Ammon's horn (tissue), 1 donor: ENCODE results near the gene MYOM3.

Experiments
- DNase-seq: peaks from one replicate; pipeline ENCODE4 v3.0.0-alpha.2; 2016; ENCODE audit warnings: low spot score

Gene MYOM3

DNA sequence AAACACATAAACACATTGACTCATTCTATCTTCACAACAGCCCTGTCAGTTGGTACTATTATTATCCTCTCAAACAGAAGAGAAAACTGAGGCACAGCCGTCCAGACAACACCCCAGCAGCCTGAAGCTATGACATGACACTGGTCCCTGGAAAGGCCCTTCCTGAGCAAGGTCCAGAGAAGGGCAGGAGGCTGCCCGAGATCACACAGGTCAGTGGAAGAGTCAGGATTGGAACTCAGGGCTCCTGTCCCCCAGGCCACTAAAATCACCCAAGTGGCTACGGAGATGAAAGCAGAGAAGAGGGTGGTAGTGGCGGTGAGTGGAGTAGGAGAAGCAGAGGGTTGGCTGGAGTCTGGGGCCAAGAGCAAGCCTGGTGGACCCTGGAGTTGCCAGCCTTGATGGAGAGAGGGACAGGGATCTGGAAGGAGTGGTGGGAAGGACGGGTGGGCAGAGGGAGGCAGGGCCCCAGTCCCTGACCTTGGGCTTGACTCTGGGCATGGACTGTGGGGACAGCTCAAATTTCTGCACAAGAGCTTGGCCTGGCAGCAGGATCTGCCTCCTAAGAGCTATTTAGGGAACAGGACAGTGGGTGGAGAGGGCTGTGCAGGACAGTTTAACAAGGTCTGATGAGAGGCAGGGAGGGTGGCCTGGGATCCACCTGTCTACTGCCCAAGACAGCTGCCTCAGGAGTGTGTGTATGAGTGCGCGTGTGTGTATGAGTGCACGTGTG is 15.8 kb downstream of the MYOM3 start:
- no peak for DNase-seq

DNA sequence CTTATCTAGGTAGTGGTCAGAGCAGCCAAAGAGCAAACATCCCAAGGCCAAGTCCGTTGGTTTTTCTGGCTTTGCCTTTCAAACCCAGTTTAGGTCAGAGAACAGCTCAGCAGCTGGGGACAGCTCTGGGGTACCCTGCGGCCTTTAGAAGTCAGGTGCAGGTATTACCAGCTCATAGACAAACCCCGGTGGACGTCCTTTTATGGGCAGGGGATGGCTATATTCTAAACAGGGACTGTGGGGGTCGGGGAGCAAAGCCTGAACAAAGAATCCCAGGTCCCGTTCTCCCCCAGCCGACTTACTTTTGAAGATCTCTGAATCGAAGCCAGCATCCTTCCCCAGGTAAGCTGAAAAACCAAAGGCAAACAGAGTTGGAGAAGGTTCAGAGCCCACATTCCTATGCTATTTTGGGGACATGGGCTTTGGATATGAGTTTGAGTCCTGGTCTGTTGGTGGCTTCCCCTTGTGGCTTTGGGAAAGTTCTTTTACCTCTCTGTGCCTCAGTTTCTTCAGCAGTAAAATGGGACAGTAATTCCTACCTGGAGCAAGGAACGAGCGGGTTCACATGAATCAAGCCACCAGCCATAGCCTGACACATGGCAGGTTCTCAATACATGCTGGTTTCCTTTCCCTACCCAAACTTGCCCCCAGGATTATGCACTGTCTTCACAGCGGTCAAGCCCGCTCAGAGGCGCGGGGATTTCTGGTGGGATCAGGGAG is 16.6 kb downstream of the MYOM3 start:
- DNase-seq = no peak

DNA sequence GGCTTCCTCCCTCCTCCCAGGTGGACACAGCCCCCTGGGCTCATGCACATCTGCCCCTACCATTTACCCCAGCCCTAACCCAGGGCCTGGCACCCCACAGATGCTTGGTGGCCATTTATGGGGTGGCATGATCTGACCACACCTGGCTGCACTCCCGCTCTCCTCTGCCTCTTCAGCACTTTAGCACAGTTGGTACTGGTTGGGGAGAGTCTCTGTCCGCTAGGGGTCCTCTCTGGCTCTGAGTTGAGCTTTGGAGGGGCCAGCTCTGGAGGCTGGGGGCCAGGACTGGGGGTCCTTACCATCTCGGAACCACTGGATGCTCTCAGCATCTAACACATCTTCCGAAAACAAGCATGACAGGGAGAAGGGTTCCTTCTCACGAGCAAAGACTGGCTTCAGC is 17.4 kb downstream of the MYOM3 start:
- no peak for DNase-seq

DNA sequence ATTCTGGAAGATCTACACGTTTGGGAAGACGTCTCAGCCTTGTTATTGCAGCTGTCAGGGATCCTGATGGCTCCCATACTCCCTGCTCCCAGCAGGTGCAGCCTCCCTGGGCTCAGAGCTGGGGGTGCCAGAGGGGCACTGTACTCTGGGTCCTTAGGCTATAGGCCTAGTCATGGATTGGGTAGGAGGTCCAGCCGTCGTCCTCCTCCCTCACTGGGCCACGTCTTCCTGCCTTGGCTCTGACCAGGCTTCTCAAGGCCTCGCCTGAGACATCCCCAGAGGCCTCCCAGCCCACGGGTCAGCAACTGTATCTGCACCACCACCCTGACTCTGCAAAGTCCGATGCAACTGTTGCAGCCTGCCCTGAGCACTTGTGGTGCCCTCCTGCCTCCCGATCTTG is 18.2 kb downstream of the MYOM3 start:
- no peak for DNase-seq

DNA sequence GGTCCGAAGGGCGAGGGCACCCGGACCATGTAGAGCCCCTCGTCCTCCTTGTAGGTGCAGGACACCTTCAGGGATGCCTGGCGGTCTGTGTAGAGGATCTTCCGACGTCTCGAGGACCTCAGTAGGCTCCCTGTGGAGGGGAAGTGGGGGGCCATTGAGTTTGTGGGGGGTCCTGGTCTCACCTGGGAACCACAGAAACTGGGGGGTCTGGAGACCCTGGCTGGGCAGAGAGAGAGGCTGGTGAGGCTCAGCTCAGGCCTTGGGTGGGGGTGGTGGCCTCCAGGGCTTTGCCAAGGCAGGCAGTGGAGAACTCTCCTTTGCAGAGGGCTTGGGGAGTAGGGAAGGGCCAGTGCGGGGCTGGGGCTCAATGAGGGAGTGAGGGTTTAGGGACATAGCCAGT is 19.0 kb downstream of the MYOM3 start:
- DNase-seq = no peak

DNA sequence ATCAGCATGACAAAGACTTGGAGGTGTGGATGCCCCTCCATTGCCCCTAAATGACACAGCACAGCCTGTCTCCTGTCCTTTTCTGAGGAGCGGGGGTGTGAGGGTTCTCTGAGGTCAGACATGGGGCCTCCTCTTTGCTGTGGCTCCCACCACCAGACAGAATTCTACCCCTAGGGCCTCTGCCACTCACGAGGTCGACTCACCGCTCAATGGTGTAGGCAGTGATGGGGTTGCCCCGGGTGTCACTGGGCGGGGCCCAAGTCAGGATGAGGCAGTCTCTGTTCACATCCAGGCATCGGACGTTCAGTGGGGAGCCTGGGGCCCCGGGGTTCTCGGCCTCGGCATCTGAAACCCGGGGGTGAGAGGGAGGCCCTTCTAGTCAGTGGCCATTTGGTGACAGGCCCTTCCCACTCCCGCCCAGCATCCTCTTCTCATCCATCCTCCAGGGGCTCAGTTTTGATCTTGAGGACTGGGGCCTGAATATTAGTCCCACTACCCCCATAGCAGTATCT is 19.9 kb downstream of the MYOM3 start:
- DNase-seq = no peak

DNA sequence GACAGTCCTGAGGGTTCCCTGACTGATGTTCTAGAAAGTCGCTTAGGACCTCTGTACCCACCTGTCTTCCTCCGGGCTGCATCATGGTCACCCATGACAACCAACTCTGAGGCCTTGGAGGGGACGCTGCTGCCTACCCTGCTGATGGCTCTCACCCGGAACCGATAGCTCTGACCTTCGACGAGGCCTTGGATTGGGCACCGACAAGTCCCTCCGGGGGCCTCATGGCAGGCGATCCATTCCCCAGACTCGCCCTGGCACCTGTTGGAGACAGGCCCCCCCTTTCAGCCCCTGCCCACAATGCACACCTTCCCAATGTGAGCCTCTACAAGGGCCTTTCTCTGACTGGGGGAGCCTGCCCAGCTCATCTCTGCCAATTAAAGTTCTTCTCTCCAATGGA is 21.2 kb downstream of the MYOM3 start:
- no peak for DNase-seq

DNA sequence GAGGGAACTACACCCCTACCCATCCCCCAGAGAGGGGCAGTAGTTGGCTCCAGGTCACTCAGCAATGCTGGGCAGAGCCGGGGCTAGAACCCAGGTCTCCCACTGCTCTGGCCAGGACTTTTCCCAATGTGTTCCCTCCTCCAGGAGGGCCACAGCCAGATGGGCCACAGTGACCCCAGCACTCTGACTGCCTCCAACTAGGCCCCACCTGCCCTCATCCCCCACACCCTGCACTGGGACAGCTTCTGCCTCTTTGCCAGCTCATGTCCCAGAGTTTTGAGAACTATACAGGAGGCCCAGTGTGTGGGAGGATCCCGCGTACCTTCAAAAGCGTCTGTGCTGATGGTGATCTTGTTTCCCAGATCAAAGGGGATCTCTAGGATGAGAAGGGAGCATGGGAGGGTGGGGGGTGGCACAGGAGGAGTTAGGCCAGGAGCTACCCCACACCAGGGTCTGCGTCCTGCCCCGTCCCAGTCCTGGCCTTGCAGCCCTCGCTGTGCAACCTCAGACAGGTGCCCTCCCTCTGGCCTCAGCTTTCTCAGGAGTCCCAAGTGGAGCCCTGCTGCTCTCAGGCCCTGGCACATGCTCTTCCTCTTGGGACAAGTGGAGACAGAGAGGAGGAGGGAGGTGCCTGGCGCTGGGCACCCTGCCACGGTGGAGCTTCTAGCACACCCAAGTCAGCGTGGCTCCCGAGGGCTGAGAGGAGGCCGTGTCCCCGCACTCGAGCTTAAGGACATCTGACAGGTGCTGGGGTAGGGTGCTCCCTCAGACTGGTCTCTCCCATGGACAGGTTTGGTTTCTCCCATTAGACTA is 22.0 kb downstream of the MYOM3 start:
- no peak for DNase-seq

DNA sequence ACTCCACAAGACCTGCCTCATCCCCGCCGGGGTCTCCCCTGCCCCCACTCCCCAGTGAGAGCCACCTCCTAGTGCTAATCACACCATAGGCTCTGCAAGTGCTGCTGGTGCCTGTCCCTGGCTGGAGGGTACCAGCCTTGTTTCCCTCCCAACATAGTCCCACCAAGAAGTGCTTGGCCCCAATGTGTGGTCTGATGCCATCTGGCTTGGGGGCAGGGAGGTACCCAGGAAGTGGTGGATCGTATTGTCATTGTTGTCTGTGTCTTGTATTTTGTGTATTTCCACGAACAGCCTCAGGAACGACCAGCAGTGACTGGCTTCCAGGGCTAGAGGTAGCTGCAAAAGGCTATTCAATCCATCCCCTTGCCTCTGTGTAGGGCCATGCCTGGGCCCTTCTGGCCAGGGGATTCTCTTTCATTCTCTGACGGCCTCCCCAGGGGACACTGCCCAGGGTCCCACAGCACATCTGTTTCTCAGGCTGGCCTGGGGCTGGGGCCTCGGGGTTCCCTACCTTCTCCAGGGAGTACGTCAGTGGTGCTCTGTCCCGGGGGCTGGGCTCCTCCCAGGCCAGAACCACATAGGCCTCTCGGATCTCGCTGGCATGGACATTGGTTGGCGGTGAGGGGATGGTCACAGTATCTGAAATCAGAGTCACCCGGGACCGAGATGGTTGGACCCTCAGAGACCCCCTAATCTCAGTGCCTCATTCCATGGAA is 22.8 kb downstream of the MYOM3 start:
- no peak for DNase-seq

DNA sequence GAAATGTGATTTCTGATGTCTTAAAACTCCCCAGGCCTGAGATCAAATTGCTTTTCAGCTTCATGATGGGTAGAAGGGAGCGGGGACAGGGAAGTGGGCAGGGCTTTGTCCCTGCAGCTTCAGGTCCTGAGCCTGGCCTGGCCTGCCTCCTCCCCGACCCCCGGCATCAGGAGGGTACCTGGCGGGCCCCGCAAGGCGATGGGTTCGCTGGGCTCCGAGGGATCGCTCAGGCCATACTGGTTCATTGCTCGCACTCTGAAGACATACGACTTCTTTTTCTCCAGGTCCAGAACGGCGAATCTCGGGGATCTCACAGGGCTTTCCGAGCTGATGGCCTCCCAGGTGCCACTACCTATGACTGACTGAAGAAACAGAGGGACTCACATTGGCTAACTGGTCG is 25.5 kb downstream of the MYOM3 start:
- DNase-seq = no peak

DNA sequence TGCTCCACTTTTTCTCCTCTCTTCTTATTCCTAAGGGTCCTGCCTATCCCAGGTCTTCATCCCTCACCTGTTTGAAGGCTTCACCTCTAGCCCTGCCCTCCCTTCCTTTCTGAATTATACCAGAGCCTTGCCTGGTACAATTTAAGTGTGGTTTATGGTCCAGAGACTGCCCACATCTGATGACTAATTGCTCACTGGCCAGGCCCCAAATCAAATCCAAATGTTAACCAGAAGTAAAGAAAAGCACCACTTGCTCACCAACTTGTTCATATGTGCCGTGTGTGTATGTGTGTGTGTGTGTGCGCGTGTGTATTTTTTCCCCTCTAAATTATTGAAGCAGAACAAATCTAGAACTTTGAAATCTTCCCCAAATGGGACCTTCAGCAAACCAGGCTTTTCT is 26.4 kb downstream of the MYOM3 start:
- DNase-seq = no peak

DNA sequence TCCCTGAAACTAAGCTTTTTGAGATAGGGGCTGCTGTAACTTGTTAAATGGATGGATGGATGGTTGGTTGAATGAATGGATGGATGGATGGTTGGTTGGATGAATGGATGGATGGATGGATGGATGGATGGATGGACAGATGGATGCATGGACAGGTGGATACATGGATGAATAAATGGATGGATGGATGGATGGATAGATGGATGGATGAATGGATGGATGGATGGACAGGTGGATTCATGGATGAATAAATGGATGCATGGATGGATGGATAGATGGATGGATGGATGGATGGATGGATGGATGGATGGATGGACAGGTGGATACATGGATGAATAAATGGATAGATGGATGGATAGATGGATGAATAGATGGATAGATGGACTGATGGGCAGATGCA is 26.9 kb downstream of the MYOM3 start:
- DNase-seq = no peak

DNA sequence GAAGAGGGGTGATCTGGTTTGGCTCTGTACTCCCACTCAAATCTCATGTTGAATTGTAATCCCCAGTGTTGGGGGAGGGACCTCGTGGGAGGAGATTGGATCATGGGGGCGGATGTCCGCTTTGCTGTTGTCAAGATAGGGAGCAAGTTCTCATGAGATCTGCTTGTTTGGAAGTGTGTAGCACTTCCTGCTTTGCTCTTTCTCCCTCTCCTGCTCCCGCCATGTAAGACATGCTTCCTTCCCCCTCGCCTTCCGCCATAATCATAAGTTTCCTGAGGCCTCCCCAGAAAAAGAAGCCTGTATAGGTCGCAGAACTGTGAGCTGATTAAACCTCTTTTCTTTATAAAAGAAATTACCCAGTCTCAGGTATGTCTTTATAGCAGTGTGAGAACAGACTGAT is 27.9 kb downstream of the MYOM3 start:
- DNase-seq = no peak

DNA sequence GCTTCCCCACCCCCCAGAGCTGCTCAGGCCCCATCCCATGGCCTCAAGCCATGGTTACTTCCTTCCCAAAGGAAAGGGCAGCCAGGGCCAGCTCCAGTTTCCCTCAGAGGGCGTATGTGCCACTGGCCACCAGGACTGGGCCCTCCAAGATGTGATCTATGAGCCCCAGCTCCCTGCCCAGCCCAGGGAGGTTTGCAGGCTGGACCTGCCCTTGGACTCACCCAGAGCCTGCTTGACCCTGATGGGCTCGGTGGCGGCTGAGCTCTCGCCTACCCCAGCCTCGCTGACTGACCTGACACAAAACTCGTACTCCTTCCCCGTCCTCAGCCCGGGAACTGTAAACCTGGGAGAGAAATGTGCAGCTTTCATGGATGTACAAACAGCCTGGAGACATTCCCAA is 29.6 kb downstream of the MYOM3 start:
- no peak for DNase-seq

DNA sequence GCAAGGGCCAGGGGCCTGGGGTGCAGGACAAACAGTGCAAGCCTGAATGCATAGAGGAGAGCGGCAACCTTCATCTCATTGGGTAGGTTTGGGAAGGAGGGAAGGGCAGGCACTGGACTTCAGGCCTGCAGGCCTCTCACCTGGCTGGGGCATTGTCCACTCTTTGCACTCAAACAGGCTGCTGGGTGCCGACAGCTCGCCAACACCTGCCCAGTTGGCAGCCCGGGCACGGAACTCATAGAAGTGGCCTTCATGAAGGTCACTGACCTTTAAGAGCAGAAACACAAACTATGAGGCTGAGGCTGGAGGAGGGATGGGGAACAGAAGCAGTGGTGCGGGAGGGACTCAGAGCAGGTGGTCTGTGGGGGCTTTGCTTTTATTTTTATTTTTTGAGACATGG is 30.7 kb downstream of the MYOM3 start:
- no peak for DNase-seq

DNA sequence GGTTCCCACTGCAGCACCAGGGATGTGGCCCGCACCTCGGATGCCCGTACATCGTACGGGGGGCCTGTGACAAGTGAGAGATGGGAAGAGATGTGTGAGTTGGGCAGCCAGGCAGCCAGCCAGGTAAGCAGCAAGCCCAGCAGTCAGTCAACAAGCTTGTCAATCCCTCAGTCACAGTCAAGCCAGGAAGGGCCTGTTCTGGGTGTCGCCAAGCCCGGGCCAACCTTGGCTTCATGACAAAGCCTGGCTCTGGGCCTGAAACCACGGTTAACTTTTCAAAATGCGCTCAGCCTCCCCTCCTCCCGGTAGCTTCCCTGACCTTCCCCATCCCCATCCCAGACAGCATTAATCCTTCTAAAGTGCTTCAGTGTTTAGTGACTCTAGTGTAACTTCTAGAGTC is 31.8 kb downstream of the MYOM3 start:
- DNase-seq = no peak

DNA sequence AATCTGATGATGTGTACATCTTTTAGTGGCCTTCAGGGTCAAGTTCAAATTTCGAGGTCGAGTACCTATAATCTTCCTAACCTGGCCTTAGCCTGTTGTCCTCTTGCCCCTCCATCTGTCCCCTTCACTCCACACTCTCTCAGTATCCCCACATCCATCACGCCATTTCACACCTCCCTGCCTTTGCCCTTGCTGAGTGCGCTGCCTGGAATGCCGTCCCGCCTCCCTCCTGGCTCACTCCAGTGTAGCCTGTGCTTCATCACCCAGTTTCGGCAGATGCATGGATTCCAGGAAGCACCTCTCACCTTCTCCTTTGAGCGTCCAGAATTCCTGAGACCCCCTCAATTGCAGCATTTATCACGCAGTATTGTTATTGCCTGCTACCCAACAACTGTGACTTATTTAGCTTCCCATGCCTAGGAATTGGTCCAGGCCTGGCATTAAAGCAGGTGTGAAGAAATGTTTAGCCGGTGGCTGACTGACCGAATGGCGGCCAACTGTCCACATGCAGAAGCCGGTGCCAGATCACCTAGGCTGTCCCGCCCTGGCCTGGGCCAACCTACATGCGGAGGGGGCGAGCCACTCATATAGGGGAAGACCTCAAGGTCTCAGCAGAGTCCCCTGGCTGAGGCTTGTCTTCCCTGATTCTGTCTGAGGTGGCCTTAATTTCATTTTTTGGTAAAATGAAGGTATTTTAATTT is 34.5 kb downstream of the MYOM3 start:
- DNase-seq = no peak

DNA sequence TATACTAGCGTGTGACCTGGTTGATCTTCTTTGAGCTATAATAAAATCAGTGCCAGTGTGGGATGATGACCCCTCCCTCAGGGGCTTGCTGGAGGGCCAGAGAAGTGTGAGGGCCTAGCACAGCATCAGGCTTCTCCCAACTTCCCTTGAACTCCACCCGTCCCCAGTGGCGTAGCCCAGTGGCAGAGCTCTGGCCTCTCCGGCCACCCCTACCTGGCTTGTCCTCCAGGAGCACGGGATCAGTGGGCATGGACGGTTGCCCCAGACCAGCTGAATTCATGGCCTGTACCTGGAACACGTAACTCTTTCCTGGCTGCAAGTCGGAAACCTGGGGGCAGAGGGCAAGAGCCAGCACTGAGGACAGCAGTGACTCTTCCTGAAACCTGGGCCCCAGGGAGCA is 36.0 kb downstream of the MYOM3 start:
- DNase-seq = no peak

DNA sequence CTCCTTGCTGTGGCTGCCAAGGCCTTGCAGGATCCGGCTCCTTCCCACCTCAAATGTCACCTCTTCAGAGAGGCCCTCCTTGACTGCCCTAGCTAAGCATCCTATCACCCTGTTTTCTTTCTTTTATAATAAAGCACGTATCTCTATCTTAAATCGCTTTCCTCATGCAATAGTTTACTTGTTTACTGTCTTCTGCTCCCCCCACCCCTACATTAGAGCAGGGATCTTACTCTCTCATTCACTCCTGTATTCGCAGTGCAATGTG is 36.4 kb downstream of the MYOM3 start:
- DNase-seq = no peak

DNA sequence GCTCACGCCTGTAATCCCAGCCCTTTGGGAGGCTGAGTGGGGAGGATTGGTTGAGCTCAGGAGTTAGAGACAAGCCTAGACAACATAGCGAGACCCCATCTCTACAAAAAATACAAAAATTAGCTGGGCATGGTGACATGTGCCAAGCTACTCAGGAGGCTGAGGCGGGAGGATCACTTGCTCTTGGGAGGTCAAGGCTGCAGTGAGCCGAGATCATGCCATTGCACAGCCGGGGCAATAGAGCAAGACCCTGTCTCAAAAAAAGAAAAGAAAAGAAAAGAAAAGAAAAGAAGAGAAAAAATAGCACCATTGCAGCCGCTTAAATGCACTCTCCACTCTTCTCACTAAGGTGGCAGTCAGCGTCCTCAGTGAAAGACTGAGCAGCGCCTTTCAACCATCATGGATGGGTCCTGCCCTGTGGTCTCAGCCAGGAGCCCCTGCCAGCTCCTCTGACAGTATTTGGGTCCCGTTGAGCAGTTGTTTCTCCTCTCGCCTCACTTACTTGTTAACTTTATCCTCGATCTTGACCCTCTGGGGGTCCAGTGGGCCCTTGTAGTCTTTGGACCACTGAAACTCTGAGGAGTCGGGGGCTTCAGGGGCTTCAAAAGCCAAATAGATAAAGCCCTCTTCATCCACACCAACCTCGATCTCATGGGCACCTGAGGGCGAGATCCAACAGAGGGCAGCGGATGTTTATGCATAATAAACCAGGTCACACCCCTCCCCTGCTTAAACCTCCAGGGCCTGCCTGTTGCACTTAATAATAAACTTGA is 36.9 kb downstream of the MYOM3 start:
- DNase-seq = no peak

DNA sequence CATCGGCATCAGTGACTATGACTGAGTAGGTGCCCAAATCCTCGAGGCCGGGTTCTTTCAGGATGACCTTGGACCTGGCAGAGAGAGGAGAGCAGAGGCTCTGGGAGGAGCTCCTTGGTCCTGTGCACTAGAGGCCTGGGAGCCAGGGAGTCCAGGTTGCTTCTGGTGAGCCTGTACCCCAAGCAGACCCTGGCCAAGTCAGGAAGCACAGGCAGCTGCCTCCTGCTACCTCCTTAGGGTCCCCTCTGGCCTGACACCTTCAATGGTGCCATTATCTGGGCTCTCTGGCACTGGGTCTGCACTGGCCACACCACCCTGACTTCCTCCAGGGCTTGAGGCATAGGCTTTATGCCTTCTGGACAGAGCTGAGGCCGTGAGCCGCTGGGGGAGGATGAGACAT is 37.7 kb downstream of the MYOM3 start:
- no peak for DNase-seq
